CD4-positive, alpha-beta T cell treated with Interleukin-21 for 1 hour (primary cell): Measurements from ENCODE around the gene CYP4F22.
"Not testable (repeated sequence)": the region's sequence is repeated elsewhere in the genome, so short reads cannot be mapped to it uniquely, and the experiment has no call there.

Source experiments
- DNase-seq: peaks from one replicate; pipeline ENCODE4 v3.0.0-alpha.2; 2020

CYP4F22 gene

DNA sequence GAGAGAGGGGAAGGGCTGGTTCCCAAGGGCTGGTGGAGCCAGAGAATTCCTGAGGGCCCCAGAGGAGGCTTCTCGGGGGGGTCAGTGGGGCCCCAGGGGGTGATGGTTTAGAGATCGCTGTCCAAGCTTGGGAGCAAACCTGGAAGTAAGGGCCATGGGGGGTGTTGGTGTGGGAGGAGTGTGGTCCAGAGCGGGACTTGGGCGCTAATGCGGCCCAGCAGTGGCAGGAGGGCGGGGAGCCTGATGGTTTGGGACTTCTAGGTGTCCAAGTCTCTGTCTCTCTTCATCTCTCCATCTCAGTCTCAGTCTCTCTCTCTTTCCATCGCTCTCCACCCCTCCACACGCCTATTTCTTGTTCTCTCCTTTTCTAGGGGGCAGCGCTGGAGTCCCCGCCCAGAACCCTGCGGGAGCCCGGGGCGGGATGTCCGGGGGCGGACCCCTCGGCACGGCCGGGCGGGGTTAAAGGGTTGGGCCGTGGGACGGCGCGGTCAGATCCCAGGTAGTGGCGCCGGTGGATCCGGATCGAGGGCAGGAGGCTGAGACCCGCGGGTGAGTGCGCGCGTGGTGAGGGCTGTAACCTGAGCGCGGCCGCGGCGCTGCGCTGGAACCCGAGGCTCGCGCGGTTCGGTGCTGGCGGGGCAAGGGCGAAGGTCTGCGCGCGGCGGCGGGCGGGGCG lies at the start of gene CYP4F22:
CYP4F22 (plus strand) TSS at position 491 of the 676 bp plus-strand sequence. CDS start 16,812 bp downstream, outside the sequence.
- DNase-seq = peak; percentile 22

DNA sequence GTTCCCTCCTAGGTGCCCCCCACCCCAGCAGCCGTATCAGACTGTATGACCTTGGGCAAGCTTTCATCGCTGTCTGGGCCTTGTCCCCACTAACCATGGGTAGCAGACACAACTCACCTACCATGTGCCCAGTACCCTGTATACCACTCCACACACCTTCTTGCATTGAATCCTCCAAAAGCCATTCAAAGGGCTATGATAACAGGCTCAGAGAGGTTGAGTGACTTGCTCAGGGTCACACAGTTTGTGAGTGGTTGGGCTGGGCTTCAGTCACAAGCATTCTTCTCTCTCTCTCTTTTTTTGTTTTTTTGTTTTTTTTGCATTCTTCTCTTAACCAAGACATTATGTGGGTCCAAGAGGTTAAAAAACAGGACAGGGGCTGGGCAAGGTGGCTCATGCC lies 46.6 kb upstream of the CYP4F22 start:
- DNase-seq = no peak

DNA sequence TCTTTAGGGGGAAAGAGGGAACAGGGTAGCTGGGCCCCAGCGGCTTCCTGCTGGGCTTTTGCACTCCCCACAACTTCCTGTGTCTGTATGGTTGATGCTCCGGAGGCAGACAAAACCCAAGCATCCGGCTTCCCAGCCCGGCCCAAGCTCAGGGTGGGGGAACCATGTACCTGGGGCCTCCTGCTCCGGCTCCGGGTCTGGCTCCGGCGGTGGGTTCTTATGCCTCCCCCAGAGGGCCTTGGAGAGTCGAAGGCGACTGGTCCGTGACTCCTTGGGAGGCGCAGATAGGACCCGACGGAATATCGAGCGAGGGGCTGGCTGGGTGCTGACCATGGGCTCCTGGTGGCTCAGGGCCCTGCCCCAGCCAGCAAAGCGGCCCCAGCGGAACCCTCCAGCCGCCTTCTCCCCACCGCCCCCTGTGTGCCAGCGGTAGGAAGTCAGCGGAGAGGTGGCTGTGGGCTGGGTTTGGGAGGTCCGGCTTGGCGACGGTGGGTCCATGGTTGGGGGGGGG lies 44.4 kb upstream of the CYP4F22 start:
- peak; percentile 84 for DNase-seq

DNA sequence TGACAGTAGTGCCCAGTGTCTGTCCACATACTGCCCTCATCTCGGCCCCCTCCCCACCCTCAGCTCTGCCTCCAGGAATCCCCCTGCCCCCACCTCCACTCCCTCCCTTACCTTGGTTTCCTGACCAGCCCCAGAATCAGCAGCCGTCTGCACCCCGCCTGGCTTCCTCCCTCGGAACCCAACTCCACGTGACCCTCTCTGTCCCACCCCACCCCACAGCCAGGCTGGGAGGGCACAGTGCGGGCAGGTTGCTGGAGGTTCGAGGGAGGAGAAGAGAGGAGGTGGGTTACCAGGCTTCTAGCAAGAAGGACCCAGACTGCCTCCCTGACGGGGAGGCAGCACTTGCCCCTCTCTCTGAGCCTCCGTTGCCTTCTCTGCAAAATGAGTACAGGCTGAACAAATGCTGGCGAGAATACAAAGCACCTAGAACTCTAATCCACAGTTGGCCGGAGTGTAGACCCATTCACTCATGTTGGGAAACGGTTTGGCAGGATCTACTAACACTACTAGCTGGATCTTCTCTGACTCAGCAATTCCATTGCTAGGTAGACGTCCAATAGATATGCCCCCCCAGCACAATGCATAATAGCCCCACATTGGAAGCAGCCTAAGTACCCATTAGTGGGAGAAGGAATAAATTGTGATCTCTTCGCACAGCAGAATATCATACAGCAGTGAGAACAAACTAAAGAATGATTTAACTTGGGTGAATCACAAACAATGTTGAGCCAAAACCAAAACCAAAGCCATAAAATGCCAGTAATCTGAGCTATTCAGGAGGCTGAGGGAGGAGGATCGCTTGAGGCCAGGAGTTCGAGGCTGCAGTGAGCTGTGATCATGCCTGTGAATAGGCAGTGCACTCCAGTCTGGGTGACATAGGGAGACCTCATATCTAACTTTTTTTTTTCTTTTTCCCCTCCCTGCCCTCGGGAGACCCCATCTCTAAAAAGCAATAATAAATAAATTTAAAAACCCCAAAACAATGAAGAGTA lies 43.6 kb upstream of the CYP4F22 start, which contains the start of gene RASAL3:
RASAL3 (minus strand) TSS at position 151 of the 992 bp plus-strand sequence. CDS start 186 bp downstream, outside the sequence.
- DNase-seq = peak; percentile 72

DNA sequence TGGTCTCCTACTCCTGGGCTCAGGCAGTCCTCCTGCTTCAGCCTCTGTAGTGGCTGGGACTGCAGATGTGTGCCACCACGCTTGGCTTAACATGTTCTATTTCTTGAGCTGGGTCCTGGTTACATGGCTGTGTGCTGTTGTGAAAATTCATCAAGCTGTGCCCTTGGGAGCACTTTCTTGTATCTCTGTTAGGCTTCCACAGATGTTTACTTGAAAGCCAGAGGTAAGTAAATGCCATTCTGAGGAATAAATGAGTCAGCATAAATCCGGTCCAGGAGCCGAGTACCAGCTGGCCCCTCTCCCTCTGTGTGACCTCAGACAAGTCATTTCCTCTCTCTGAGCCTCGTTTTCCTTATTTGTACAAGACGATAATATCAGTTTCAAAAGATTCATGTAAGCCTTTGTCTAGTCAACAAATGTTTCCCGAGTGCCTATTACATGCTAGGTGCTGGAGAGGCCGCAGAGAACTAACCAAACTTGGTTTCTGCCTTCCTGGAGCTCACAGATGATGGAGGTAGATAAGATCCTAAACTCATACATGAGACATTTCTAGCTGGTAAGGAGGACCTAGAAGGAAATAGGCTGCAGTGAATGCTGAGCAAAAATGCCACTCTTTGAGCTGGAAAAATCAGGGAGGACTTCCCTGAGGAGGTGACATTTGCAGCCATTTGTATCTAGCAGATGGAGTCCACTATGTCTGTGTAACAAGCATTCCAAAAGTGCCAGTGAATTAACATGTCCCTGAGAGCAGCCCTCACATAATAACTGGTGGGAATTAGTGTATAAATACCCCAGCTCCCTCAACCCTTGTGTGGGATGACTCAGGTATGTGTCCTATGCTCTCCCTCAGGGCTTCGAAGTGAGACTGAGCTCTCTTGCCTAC lies 41.2 kb upstream of the CYP4F22 start:
- DNase-seq = peak; percentile 75

DNA sequence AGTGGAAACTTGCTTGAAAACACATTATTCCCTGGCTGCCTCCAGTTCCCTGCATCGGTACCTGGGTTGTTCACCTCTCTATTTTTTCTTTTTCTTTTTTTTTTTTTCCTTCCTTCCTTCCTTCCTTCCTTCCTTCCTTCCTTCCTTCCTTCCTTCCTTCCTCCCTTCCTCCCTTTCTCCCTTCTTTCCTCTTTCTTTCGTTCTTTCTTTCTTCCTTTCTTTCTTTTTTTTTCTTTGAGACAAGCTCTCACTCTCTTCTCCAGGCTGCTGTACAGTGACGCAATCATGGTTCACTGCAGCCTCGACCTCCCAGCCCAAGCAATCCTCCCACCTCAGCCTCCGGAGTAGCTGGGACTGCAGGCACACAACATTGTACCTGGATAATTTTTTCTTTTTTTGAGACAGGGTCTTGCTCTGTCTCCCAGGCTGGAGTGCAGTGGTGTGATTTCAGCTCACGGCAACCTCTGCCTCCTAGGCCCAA lies 40.6 kb upstream of the CYP4F22 start:
- no peak for DNase-seq

DNA sequence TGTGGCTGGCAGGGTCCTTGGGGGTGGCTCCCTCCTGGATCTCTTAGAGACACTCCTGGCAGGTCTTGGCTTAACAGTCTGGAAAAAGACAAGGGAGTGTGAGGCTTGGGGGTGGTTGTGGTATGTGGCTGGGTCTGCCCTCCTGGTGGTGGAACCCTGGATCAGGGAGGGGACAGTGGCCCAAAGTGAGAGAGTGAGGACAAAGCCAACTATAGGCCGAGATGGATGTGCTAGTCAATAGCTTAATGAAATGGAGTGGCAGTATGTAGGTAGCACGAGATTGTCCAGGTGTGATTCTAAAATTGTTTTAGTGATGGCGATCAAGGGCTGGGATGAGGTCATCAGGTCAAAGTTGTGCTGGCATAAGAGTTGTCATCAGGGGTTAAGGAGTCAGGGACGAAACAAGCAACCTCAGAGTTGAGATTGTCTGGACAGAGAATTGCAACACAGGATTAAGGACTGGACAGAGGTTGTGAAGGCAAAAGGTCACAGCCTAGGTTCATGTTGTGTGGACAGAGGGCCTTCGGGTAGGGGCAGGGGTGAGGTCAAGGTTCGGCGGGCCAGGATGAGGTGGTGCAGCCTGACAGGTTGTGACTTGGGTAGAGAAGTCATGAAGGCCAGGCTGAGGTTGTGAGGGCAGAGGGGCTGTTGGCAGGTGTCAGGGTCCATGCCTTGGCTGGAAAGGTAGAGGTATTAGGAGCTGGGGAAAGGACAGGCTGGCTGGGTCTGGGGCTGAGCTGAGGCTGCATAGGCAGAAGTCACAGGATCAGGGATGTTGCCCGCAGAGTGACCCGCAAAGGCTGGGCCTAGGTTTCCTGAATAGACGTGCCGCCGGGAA lies 39.4 kb upstream of the CYP4F22 start:
- no peak for DNase-seq

DNA sequence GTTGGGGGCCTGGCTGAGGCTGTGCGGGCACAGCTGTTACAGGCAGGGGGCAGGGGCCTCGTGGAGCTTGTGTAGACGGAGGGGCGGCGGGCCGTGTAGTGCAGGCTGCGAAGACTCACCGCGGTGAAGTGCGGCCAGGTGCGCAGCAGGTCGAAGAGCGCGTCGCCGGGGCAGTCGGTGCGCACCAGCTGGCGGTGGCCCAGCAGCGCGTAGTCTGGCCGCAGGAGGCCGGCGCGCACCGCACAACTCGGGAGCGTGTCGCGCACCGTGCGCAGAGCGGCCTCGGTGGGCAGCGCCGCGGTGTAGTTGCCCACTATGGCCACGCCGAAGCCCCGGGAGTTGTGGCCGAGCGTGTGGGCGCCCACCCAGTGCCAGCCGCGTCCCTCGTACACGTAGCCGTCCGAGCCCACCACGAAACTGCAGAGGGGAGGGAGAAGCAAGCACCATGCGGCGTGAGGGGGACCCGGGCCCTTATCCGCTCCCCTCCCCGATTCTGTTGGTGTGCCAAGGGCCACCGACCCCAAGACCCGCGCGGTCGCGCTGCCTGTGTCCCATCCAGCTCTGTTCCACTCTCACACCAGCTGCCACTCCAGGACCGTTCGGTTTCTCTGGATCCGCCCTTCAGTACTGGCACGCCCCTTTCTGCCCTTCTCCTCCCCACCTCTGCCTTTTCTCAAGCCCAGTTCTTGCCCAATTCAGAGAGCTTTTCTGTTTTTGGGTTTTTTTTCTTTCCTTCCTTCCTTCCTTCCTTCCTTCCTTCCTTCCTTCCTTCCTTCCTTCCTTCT lies 38.6 kb upstream of the CYP4F22 start:
- DNase-seq = peak; percentile 26

DNA sequence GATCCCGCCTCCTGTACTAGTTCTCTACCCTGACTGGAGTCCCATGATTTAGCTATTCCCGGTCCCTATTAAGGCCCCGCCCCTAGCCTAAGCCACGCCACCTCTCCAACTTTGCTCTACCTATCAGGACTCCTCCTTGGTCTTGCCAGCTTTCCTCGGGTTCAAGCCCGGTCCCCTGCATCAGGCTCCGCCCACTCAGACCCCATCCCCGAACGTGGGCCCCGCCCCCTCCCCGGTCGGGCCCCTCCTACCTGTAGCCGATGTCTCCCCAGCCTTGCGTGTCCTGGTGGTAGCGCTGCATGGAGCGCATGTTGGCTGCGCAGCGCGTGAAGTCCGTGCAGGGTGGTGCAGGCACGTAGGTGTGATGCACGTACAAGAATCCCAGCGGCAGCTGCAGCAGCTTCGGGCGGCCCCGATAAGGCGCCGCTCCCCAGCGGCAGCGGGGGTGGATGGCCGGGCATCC lies 36.7 kb upstream of the CYP4F22 start:
- DNase-seq = no peak

DNA sequence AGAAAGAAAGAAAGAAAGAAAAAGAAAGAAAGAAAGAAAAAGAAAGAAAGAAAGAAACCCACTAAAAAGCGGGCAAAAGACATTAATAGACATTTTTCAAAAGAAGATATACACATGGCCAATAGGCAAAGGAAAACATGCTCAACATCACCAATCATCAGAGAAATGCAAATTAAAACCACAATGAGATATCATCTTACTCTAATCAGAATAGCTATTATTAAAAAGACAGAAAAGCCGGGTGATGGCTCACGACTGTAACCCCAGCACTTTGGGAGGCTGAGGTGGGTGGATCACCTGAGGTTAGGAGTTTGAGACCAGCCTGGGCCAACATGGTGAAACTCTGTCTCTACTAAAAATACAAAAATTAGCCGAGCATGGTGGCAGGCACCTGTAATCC lies 34.5 kb upstream of the CYP4F22 start:
- DNase-seq = not testable (repeated sequence)

DNA sequence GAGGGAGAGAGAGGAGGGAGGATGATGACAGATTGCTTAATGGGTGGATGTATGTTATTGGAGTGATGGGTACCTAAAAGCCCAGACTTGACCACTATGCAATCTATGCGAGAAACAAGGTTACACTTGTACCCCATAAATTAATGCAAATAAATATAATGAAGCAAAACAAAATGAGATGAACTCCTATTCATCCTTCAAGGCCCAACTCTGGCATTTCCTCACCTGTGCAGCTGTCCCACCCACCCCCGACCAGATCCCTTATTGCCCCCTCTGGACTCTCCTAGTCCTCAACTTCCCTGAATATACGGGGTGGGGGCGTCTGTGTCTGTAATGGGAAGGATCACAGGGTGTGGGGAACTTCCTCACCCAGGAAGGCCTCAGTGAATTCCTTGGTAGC lies 33.2 kb upstream of the CYP4F22 start:
- DNase-seq = no peak

DNA sequence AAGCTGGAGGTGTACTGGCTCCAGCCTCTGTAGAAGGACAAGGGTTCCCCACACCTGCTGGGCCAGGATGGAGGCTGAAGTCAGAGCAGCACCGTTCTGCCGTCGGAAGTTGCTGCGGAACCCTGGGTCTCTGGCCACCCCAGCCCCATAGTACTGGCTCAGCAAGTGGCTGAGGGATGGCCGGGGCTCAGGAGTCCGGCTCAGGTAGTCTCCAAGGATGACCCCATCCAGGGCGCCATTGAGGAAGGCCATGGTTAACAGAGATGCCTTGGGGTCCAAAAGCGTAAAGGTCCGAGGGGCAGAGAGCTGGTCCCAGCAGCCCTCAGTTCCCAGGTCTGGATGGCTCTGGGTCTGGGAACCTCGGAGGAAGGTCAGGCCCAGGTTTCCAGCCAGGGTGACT lies 32.7 kb upstream of the CYP4F22 start:
- DNase-seq = no peak

DNA sequence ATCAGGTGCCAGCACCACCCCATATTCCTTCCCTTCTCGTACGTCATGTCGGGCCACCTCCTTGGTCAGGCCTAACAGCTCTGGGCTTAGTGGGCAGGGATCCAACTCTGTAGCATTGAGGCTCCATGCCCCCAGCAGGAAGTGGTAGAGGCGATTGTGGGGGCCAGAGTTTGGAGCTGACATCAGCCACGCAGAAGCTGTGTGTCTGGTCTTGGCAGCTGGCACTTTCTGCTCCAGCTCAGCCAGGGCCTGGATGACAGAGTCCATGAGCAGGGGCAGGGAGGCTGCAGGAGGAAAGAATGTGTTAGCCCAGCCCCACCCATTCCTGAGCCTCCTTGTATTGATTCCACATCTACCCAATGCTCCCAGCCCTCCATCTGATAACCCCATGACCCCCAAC lies 32.0 kb upstream of the CYP4F22 start:
- DNase-seq = no peak

DNA sequence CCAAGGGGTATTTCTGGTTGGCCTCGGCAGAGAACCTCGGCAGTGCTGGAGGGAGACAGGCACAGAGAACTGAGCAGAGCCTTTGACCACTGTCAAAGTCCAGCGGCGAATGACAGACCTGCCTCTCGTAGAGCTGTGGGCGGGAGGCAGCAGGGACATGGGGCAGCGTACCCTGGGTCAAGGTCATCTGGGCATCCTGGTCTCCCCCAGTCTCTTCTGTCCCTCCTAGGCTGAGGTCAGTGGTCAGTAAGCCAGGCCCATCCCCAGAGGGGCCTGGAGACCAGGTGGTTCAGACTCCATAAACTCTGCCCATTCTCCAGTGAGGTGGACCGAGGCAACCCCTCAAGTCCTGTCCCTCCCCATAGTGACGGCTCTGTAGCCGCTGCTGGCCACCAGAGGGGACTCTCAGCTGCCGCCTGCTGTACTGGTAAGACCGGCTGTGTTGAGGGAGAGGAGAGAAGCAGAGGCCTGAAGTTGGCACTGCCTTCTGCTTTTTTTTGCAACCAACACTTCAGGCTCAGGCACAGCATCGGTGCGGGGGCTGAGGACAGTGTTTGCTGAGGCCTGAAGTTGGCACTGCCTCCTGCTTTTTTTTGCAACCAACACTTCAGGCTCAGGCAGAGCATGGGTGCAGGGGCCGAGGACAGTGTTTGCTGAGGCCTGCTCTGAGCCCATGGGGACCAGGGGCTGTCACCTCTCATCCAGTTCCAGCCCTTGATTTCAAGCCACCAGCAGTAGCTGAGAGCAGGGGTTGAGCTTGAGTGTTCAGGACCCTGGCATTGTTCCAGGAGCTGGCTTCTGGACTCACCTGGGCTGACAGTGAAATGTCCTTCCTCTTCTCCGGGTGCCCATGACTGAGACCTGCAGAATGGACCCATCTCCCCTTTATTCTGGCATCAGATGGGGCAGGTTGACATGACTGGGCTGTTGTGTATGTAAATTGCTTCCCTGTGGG lies 28.7 kb upstream of the CYP4F22 start, which contains the start of gene PGLYRP2:
PGLYRP2 (minus strand) TSS at position 111 of the 955 bp plus-strand sequence. CDS start 130 bp downstream, outside the sequence.
- DNase-seq = no peak

DNA sequence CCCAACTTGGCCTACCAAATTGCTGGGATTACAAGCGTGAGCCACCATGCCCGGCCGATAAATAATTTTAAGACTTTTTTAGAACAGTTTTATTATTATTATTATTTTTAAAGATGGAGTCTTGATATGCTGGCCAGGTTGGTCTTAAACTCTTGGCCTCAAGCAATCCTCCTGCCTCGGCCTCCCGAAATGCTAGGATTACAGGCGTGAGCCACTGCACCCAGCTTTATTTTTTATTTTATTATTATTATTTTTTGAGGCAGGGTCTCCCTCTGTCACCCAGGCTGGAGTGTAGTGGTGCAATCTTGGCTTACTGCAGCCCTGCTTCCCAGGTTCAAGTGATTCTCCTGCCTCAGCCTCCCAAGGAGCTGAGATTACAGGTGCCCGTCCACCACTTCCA lies 27.3 kb upstream of the CYP4F22 start:
- DNase-seq = not testable (repeated sequence)

DNA sequence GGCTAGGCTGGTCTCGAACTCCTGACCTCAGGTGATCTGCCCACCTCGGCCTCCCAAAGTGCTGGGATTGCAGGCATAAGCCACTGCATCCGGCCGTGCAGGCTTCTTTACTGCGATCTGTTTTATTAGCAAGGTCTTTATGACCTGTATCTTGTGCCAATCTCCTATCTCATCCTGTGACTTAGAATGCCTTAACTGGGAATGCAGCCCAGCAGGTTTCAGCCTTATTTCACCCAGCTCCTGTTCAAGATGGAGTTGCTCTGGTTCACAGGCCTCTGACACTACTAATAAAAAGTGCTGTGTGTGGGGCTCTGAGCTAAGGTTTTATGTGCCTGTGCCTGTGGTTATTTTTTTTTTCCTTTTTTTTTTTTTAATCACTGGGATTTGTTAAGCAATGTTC lies 22.6 kb upstream of the CYP4F22 start:
- not testable (repeated sequence) for DNase-seq

DNA sequence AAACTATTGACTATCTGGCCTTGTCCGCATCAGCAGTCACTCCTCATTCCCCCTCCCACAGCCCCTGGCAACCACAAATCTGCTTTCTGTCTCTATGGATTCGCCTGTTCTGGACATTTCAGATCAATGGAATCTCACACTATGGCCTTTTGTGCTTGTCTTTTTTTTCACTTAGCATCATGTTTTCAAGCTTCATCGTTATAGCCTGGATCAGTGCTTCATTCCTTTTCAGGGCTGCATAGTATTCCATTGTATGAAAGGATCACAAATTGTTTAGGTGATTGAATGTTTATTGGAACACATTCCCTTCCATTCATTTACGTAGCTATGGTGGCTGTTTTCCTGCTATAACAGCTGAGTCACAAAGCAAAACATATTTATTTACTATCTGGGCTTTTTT lies 21.3 kb upstream of the CYP4F22 start:
- DNase-seq = no peak

DNA sequence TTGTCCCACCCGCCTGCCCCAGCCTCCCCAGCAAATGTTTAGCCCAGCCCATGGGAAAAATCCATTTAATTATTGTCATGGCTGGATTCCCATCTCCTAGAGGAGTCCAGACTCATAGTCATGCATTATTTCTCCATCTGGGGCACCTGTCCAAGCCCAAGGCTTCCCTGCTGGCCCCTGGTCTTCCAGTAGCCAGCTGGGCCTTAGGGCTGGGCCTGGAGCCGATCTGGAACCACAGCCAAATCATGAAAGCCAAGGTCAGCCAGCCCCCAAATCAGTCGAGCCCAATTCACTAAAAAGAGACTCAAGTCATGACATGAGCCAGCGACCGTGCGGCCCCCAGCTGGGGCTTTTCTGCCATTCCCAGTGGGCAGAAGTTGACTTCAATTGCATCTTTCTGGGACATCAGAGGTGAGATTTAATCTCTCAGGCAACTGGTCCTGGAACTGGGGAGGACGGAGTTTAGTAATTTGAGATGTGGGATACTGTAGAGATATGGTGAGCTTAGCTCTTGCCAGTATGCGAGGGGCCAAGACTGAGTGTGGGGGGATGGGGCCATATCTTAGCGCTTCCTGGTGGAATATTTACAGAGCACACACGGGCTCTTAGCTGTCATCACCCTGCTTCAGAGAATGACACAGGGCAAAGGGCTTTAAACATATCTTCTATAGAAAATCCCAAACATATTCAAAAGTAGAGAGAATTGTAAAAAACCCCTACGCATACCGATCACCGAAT lies 19.7 kb upstream of the CYP4F22 start:
- DNase-seq = no peak
